HEK293T (cell line): ENCODE results near the gene IGF2BP3.

Source experiments
- ELF4 ChIP-seq: fragments of 450-650 bp; IDR thresholded peaks from 2 replicates; pipeline ENCODE4 v1.6.1; 2017; ENCODE audit warnings: antibody characterized with exemption
- FOXK2 ChIP-seq: fragments of 450-650 bp; IDR thresholded peaks from 2 replicates; pipeline ENCODE4 v1.6.1; 2016; ENCODE audit warnings: mild to moderate bottlenecking
- FOXM1 ChIP-seq: fragments of 450-650 bp; IDR thresholded peaks from 2 replicates; pipeline ENCODE4 v1.6.1; 2017; ENCODE audit warnings: mild to moderate bottlenecking, borderline replicate concordance
- HDGF ChIP-seq: fragments of 450-650 bp; IDR thresholded peaks from 2 replicates; pipeline ENCODE4 v1.6.1; 2017; ENCODE audit warnings: antibody characterized with exemption, borderline replicate concordance
- NFRKB ChIP-seq: fragments of 450-650 bp; IDR thresholded peaks from 2 replicates; pipeline ENCODE4 v1.6.1; 2016; ENCODE audit warnings: mild to moderate bottlenecking, moderate library complexity
- TARDBP ChIP-seq: fragments of 450-650 bp; IDR thresholded peaks from 2 replicates; pipeline ENCODE4 v1.6.1; 2016
- ZNF384 ChIP-seq: fragments of 450-650 bp; IDR thresholded peaks from 2 replicates; pipeline ENCODE4 v1.6.1; 2016

- TF ChIP-seq ELF4 (no peak), FOXK2 (no peak), FOXM1 (no peak), TARDBP (no peak), NFRKB (no peak), ZNF384 (no peak), HDGF (no peak)
These were observed 96.9 kb downstream of the IGF2BP3 start for GRCh38 chr7:23373151-23374004.
